Endodermal cell (in vitro differentiated cells): Measurements from ENCODE around the gene TNS3. TPM values are rescaled to one million over a fixed set of nuclear protein-coding genes. Genes with fewer than 3 reads are reported as not detected.
A peak's percentile ranks its signal among the peaks of the same experiment; 100 is the strongest.

Source experiments
- DNase-seq: peaks from one replicate; pipeline ENCODE4 v3.0.0-alpha.2; 2017
- H3K27ac ChIP-seq: 2 replicates; pipeline ENCODE4 v1.5.1; 2013; ENCODE audit warnings: mild to moderate bottlenecking, low read depth, low read length, moderate library complexity
- H3K27me3 ChIP-seq: 2 replicates; pipeline ENCODE4 v1.6.1; 2013; ENCODE audit warnings: mild to moderate bottlenecking, low read length, moderate library complexity; ENCODE audit not compliant: insufficient read depth, control insufficient read depth, poor library complexity, severe bottlenecking
- H3K36me3 ChIP-seq: 2 replicates; pipeline ENCODE4 v1.7.0; 2013; ENCODE audit warnings: mild to moderate bottlenecking, low read length, moderate library complexity; ENCODE audit not compliant: control insufficient read depth, insufficient read depth
- H3K4me1 ChIP-seq: one replicate; pipeline ENCODE4 v1.7.0; 2013; ENCODE audit warnings: low read length; ENCODE audit not compliant: control insufficient read depth, insufficient read depth
- H3K4me3 ChIP-seq: 2 replicates; pipeline ENCODE4 v1.5.1; 2013; ENCODE audit warnings: mild to moderate bottlenecking, low read length, moderate library complexity
- H3K9ac ChIP-seq: 2 replicates; pipeline ENCODE4 v1.6.1; 2013; ENCODE audit warnings: mild to moderate bottlenecking, low read length, moderate library complexity; ENCODE audit not compliant: poor library complexity, severe bottlenecking; ENCODE audit errors: extremely low read depth
- H3K9me3 ChIP-seq: 2 replicates; pipeline ENCODE4 v1.6.1; 2013; ENCODE audit warnings: mild to moderate bottlenecking, low read length, moderate library complexity; ENCODE audit not compliant: control insufficient read depth
- H3K27ac Mint-ChIP-seq: 2 replicates; pipeline ENCODE4 v1.8.0; 2020; ENCODE audit warnings: mixed read lengths
- H3K27me3 Mint-ChIP-seq: 2 replicates; pipeline ENCODE4 v1.8.0; 2021; ENCODE audit warnings: mild to moderate bottlenecking, mixed read lengths; ENCODE audit not compliant: insufficient read depth
- H3K36me3 Mint-ChIP-seq: 2 replicates; pipeline ENCODE4 v1.8.0; 2020; ENCODE audit warnings: low read depth, mixed read lengths
- H3K4me1 Mint-ChIP-seq: 2 replicates; pipeline ENCODE4 v1.8.0; 2020; ENCODE audit warnings: mixed read lengths
- H3K4me3 Mint-ChIP-seq: 2 replicates; pipeline ENCODE4 v1.8.0; 2020; ENCODE audit warnings: mild to moderate bottlenecking, moderate library complexity, mixed read lengths
- H3K9me3 Mint-ChIP-seq: 2 replicates; pipeline ENCODE4 v1.8.0; 2020; ENCODE audit warnings: mild to moderate bottlenecking, mixed read lengths
- CTCF ChIP-seq: fragments of 200-600 bp; sonication (generic); conservative IDR thresholded peaks from 2 replicates; pipeline ENCODE4 v1.5.0; 2021; ENCODE audit warnings: antibody characterized with exemption, mild to moderate bottlenecking
- WGBS, 2 experiments: methylation state at CpG; one replicate each; pipeline versions ENCODE4 v1.1.5 to v1.1.7; 2013; ENCODE audit warnings: missing lambda C conversion rate in 2 of 2, mixed read lengths in 1 of 2; ENCODE audit not compliant: insufficient coverage in 1 of 2, insufficient read length in 1 of 2; 5-methylcytosine and 5-hydroxymethylcytosine counted together
- total RNA-seq, 2 donors: library from RNA; stranded (reverse); fragmentation: NEBNext Ultra II Directional in 1 of 2; extraction: Animal tissue kit (Norgen Biotek cat#: 25700) in 1 of 2; gene quantifications; 2 replicates in 1 of 2; 3 replicates in 1 of 2; pipeline ENCODE4 v1.2.1, GENCODE V29; 2021

TNS3 gene
- total RNA-seq, 2 donors from 2014 or later, result 33.8 to 38.5 TPM

- Histone ChIP-seq H3K4me1 (peaks cover 17% of the 10 kb centered on the region), H3K27ac (peak overlapping the region; percentile 81), H3K9me3 (no peaks in the 10 kb centered on the region), H3K4me3 (no peak overlapping the region), H3K27me3 (no peaks in the 10 kb centered on the region), H3K36me3 (peaks cover 17% of the 10 kb centered on the region), H3K9ac (no peak overlapping the region)
- H3K27me3 Mint-ChIP-seq, result no peaks in the 10 kb centered on the region
- no peak for TF ChIP-seq CTCF
- H3K4me3 Mint-ChIP-seq, result no peak overlapping the region
- 70 to 72% methylated on average over 20 to 29 of the region's 29 CpGs for WGBS, 2 experiments
- peak overlapping the region; percentile 41 for H3K27ac Mint-ChIP-seq
- H3K9me3 Mint-ChIP-seq, result no peaks in the 10 kb centered on the region
- peaks cover 22% of the 10 kb centered on the region for H3K36me3 Mint-ChIP-seq
- peak; percentile 65 for DNase-seq
- H3K4me1 Mint-ChIP-seq, result peaks cover 31% of the 10 kb centered on the region
Measured at GRCh38 chr7:47314728-47315607, 266.9 kb downstream of the TNS3 start.

GRCh38 chr7:47314248-47314647 is 267.7 kb downstream of the TNS3 start:
- Mint-ChIP-seq H3K27ac (no peak overlapping the region), H3K36me3 (peaks cover 22% of the 10 kb centered on the region)
- TF ChIP-seq CTCF, result no peak

GRCh38 chr7:47313564-47313963 is 268.3 kb downstream of the TNS3 start:
- H3K27me3 ChIP-seq, result no peaks in the 10 kb centered on the region
- Mint-ChIP-seq H3K4me1 (peaks cover 36% of the 10 kb centered on the region), H3K36me3 (peaks cover 21% of the 10 kb centered on the region), H3K27me3 (no peaks in the 10 kb centered on the region), H3K4me3 (no peak overlapping the region), H3K9me3 (no peaks in the 10 kb centered on the region), H3K27ac (peak overlapping the region; percentile 14)
- WGBS, 2 experiments, result 49 to 56% methylated on average over 4 of the region's 4 CpGs
- H3K4me1 ChIP-seq, result peaks cover 19% of the 10 kb centered on the region
- no peak overlapping the region for H3K9ac ChIP-seq
- no peak overlapping the region for H3K4me3 ChIP-seq
- no peaks in the 10 kb centered on the region for H3K9me3 ChIP-seq
- TF ChIP-seq CTCF, result no peak
- peaks cover 8% of the 10 kb centered on the region for H3K36me3 ChIP-seq
- DNase-seq, result peak; percentile 60
- H3K27ac ChIP-seq, result no peak overlapping the region

More at GRCh38 chr7:47314248-47314647, 267.7 kb downstream of the TNS3 start:
- Mint-ChIP-seq H3K4me1 (peaks cover 36% of the 10 kb centered on the region), H3K27me3 (no peaks in the 10 kb centered on the region), H3K4me3 (no peak overlapping the region), H3K9me3 (no peaks in the 10 kb centered on the region)
- 83 to 84% methylated on average over 5 to 8 of the region's 8 CpGs for WGBS, 2 experiments
- Histone ChIP-seq H3K9ac (no peak overlapping the region), H3K4me3 (no peak overlapping the region), H3K4me1 (peaks cover 19% of the 10 kb centered on the region), H3K36me3 (peaks cover 13% of the 10 kb centered on the region), H3K27me3 (no peaks in the 10 kb centered on the region), H3K27ac (no peak overlapping the region), H3K9me3 (no peaks in the 10 kb centered on the region)
- DNase-seq, result no peak
